A673 (cell line): ENCODE measurements around the gene RPS6KA2. TPM values are rescaled to one million over a fixed set of nuclear protein-coding genes. Genes with fewer than 3 reads are reported as not detected.
"Not testable (repeated sequence)": the region's sequence is repeated elsewhere in the genome, so short reads cannot be mapped to it uniquely, and the experiment has no call there.

Experiments
- BruUV-seq: library from RNA; stranded (reverse); fragments of 400-500 nt; replicated peaks from 2 replicates; lab custom pipeline; 2021; lab: Mats Ljungman, UMichigan
- CTCF ChIA-PET: fragments of 300-600 bp; sonication (Branson Sonifier 250); formaldehyde crosslinking; loops from one replicate; lab custom pipeline; 2022; ENCODE audit warnings: antibody characterized with exemption; lab: Charles Lee
- POLR2A ChIA-PET: fragments of 300-600 bp; sonication (Branson Sonifier 250); formaldehyde crosslinking; loops from one replicate; lab custom pipeline; 2022; ENCODE audit warnings: antibody characterized with exemption; ENCODE audit not compliant: low non-redundant PET; lab: Charles Lee
- DNase-seq: peaks from one replicate; pipeline ENCODE4 v3.0.0-alpha.2; 2015; ENCODE audit warnings: low spot score
- H3K27ac ChIP-seq: fragments of 200-600 bp; sonication (generic); 2 replicates; pipeline ENCODE4 v1.5.1; 2016; ENCODE audit warnings: mixed run types, low read depth, mild to moderate bottlenecking, mixed read lengths, antibody characterized with exemption, low read length; ENCODE audit not compliant: poor library complexity, severe bottlenecking
- H3K27me3 ChIP-seq: fragments of 200-600 bp; sonication (generic); replicated peaks from 2 replicates; pipeline ENCODE4 v1.6.1; 2017; ENCODE audit warnings: mixed run types, low read depth, mild to moderate bottlenecking, mixed read lengths, antibody characterized with exemption, low read length; ENCODE audit not compliant: insufficient read depth, poor library complexity
- H3K36me3 ChIP-seq: fragments of 200-600 bp; sonication (generic); 2 replicates; pipeline ENCODE4 v1.6.1; 2016; ENCODE audit warnings: mixed run types, mild to moderate bottlenecking, mixed read lengths, antibody characterized with exemption, low read length; ENCODE audit not compliant: insufficient read depth, poor library complexity, severe bottlenecking
- H3K4me1 ChIP-seq: fragments of 200-600 bp; sonication (generic); 2 replicates; pipeline ENCODE4 v1.6.1; 2017; ENCODE audit warnings: mixed run types, mild to moderate bottlenecking, mixed read lengths, antibody characterized with exemption, low read length; ENCODE audit not compliant: insufficient read depth, poor library complexity, severe bottlenecking
- H3K4me3 ChIP-seq: fragments of 200-600 bp; sonication (generic); 2 replicates; pipeline ENCODE4 v1.5.1; 2016; ENCODE audit warnings: low read depth, mixed run types, mild to moderate bottlenecking, mixed read lengths, low read length; ENCODE audit not compliant: poor library complexity, severe bottlenecking
- H3K9me3 ChIP-seq: fragments of 200-600 bp; sonication (generic); 2 replicates; pipeline ENCODE4 v1.6.1; 2016; ENCODE audit warnings: mixed run types, low read depth, mild to moderate bottlenecking, mixed read lengths, antibody characterized with exemption, low read length; ENCODE audit not compliant: poor library complexity, severe bottlenecking
- EZH2 ChIP-seq: fragments of 200-600 bp; sonication (generic); IDR thresholded peaks from 2 replicates; pipeline ENCODE4 v1.6.1; 2017; ENCODE audit warnings: borderline replicate concordance, low read depth, mild to moderate bottlenecking, mixed read lengths, antibody characterized with exemption, low read length; ENCODE audit not compliant: poor library complexity, severe bottlenecking
- intact Hi-C: fragments of 100-400 bp; cut with micrococcal nuclease; formaldehyde crosslinking; loops from one replicate; pipeline ENCODE4 v1.10.0; 2022; ENCODE audit not compliant: unreplicated experiment
- total RNA-seq: library from RNA; stranded (reverse); gene quantifications from 2 replicates; pipeline ENCODE4 v1.2.3, GENCODE V29; 2021
- TF ChIP-seq, protein P1 (sequence below): fragments of 300-800, 200-600 bp; sonication (generic); conservative IDR thresholded peaks from 2 replicates; pipeline ENCODE4 v1.5.1; 2017; ENCODE audit warnings: low read depth, mild to moderate bottlenecking, antibody characterized with exemption, low read length, moderate library complexity, mixed read lengths

Gene RPS6KA2
- total RNA-seq, 1 experiment from 2014 or later = 30.1 TPM

DNA sequence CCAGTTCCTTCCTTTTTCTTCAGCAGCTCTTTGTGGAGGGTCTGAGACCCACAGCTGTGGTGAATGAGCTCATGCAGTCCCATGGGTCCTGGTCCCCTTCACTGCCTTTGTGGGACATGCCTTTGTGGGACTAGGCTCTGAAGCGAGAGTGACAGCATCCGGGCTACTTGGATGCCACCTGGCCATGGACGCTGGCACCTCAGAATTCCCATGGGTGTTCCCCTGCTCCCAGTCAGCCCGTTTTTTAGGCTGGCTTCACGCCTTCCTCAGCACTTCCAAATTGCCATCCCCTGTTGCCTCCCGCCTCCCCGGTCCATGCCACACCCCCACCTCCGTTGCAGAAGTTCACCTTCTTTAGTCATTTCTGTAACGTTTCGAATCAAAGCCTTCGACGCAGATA is 85.7 kb downstream of the RPS6KA2 start:
- Histone ChIP-seq H3K27me3 (no peaks in the 10 kb centered on the region), H3K9me3 (no peaks in the 10 kb centered on the region), H3K36me3 (no peaks in the 10 kb centered on the region), H3K4me3 (no peak overlapping the region), H3K4me1 (no peaks in the 10 kb centered on the region), H3K27ac (no peak overlapping the region)
- DNase-seq = no peak
- ChIA-PET CTCF (no interaction called here), POLR2A (no interaction called here)
- BruUV-seq = no TSS peak
- intact Hi-C loops = no loop called here
- TF ChIP-seq EZH2 = no peak
- TF ChIP-seq, protein P1, sequence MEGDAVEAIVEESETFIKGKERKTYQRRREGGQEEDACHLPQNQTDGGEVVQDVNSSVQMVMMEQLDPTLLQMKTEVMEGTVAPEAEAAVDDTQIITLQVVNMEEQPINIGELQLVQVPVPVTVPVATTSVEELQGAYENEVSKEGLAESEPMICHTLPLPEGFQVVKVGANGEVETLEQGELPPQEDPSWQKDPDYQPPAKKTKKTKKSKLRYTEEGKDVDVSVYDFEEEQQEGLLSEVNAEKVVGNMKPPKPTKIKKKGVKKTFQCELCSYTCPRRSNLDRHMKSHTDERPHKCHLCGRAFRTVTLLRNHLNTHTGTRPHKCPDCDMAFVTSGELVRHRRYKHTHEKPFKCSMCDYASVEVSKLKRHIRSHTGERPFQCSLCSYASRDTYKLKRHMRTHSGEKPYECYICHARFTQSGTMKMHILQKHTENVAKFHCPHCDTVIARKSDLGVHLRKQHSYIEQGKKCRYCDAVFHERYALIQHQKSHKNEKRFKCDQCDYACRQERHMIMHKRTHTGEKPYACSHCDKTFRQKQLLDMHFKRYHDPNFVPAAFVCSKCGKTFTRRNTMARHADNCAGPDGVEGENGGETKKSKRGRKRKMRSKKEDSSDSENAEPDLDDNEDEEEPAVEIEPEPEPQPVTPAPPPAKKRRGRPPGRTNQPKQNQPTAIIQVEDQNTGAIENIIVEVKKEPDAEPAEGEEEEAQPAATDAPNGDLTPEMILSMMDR = no peak

DNA sequence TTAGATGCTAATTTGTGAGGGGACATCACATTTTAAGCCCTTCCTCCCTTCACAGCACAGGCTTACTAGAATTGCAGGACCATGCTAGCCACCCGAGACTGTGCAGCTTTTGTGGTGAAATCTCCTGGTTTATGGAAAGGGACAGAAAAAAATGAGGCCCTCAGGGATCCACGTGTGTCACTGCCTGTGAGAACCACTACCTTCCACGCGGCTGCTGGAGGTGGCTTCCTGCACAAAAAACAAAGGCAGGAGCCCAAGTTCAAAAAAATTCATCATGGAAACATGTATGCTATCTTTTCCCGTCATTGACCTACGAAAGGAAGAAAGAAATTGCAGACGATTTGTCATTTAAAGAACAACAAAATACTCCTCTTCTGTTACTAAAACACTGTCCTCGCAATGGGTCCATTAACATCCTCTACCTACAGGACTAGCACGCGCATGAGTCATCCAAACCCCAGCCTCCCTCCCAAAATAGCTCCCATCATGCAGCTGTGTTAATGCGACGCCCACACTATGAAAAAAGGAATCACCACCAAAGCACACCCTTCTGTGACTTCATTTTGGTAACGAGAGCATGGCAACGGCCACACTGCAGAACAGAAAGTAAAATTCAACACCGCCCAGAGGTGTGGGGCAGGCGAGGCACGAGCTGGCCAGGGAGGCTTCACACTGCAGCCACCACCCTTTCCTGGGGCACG is 86.3 kb downstream of the RPS6KA2 start:
- DNase-seq = peak; percentile 29
- Histone ChIP-seq H3K4me3 (no peak overlapping the region), H3K27ac (no peak overlapping the region), H3K4me1 (no peaks in the 10 kb centered on the region), H3K36me3 (no peaks in the 10 kb centered on the region), H3K9me3 (no peaks in the 10 kb centered on the region), H3K27me3 (no peaks in the 10 kb centered on the region)
- ChIA-PET POLR2A (no interaction called here), CTCF (interaction anchor here (0.6 kb wide), 1 partner anchor 196 kb away, joined by 8 read pairs; no protein-coding TSS in a partner anchor)
- TF ChIP-seq EZH2 = no peak
- TF ChIP-seq, protein P1 = no peak
- BruUV-seq = no TSS peak
- intact Hi-C loops = no loop called here

GRCh38 chr6:166539543-166539942 is 87.5 kb downstream of the RPS6KA2 start:
- BruUV-seq = no TSS peak
- Histone ChIP-seq H3K9me3 (no peaks in the 10 kb centered on the region), H3K4me1 (no peaks in the 10 kb centered on the region), H3K27me3 (no peaks in the 10 kb centered on the region), H3K4me3 (no peak overlapping the region), H3K36me3 (no peaks in the 10 kb centered on the region), H3K27ac (no peak overlapping the region)
- TF ChIP-seq EZH2 = no peak
- TF ChIP-seq, protein P1 = no peak
- no peak for DNase-seq
- ChIA-PET POLR2A (no interaction called here), CTCF (no interaction called here)
- intact Hi-C loops = no loop called here

- H3K9me3 ChIP-seq, H3K4me1 ChIP-seq, H3K27ac ChIP-seq, BruUV-seq, H3K27me3 ChIP-seq, POLR2A ChIA-PET, H3K4me3 ChIP-seq, CTCF ChIA-PET, H3K36me3 ChIP-seq, intact Hi-C loops, DNase-seq: not testable (repeated sequence)
Measured at GRCh38 chr6:166539011-166539385, 88.1 kb downstream of the RPS6KA2 start.
